HepG2 (cell line): ENCODE results near the gene ANKRD35. TPM values are rescaled to one million over a fixed set of nuclear protein-coding genes. Genes with fewer than 3 reads are reported as not detected.

Experiments used
- PRMT3 ChIP-seq: sonication (generic); formaldehyde crosslinking; IDR thresholded peaks from 2 replicates; pipeline ENCODE4 v1.8.1; 2022; ENCODE audit warnings: low read depth, mild to moderate bottlenecking, moderate library complexity, missing genetic modification reagents, borderline replicate concordance
- ZNF841 ChIP-seq: sonication (generic); formaldehyde crosslinking; IDR thresholded peaks from 2 replicates; pipeline ENCODE4 v1.8.1; 2023; ENCODE audit warnings: missing genetic modification reagents, borderline replicate concordance
- polyA plus RNA-seq, 8 experiments: library from polyadenylated mRNA; depleted of rRNA in 3 of 8; stranded (reverse) in 7 of 8; unstranded in 1 of 8; fragments of >200 nt; fragmentation: Illumina TruSeq in 4 of 8; extraction: Trizol in 4 of 8; gene quantifications; 2 replicates each; pipeline versions ENCODE4 v1.2.1 to v1.2.3, GENCODE V29; 2011 to 2016; ENCODE audit warnings: low read depth in 4 of 8, missing spikeins in 1 of 8, mixed read lengths in 1 of 8; ENCODE audit not compliant: insufficient read depth in 1 of 8
- total RNA-seq, 5 experiments: library from RNA; depleted of rRNA; stranded (reverse); fragments of >200 nt; fragmentation: Illumina TruSeq; extraction: Trizol; gene quantifications; 2 replicates each; pipeline ENCODE4 v1.2.3, GENCODE V29; 2016; ENCODE audit warnings: low read depth in 1 of 5
- TF ChIP-seq, protein P1 (sequence below): sonication (generic); formaldehyde crosslinking; IDR thresholded peaks from 2 replicates; pipeline ENCODE4 v1.5.1; 2020; ENCODE audit warnings: missing genetic modification reagents, mild to moderate bottlenecking, borderline replicate concordance
- TF ChIP-seq, protein P2 (sequence below): sonication (generic); formaldehyde crosslinking; IDR thresholded peaks from 2 replicates; pipeline ENCODE4 v1.8.1; 2023; ENCODE audit warnings: missing genetic modification reagents, inconsistent platforms, borderline replicate concordance
- TF ChIP-seq, protein P3 (sequence below): IDR thresholded peaks from 2 replicates; pipeline ENCODE4 v1.6.1; 2016
- TF ChIP-seq, protein P4 (sequence below): sonication (generic); formaldehyde crosslinking; IDR thresholded peaks from 2 replicates; pipeline ENCODE4 v1.4.0; 2020; ENCODE audit warnings: missing genetic modification reagents
- TF ChIP-seq, protein P5 (sequence below): sonication (generic); formaldehyde crosslinking; IDR thresholded peaks from 2 replicates; pipeline ENCODE4 v1.4.0; 2020; ENCODE audit warnings: mild to moderate bottlenecking, missing genetic modification reagents
- TF ChIP-seq, protein P6 (sequence below): sonication (generic); formaldehyde crosslinking; IDR thresholded peaks from 2 replicates; pipeline ENCODE4 v1.5.1; 2020; ENCODE audit warnings: mild to moderate bottlenecking, missing genetic modification reagents, borderline replicate concordance

ANKRD35 gene
- total and polyA plus RNA-seq, 2 of the 13 experiments (the other 11 are each of a cell fraction or from before 2014, with no cell fraction given) = 0.02 TPM; not detected in 1

DNA sequence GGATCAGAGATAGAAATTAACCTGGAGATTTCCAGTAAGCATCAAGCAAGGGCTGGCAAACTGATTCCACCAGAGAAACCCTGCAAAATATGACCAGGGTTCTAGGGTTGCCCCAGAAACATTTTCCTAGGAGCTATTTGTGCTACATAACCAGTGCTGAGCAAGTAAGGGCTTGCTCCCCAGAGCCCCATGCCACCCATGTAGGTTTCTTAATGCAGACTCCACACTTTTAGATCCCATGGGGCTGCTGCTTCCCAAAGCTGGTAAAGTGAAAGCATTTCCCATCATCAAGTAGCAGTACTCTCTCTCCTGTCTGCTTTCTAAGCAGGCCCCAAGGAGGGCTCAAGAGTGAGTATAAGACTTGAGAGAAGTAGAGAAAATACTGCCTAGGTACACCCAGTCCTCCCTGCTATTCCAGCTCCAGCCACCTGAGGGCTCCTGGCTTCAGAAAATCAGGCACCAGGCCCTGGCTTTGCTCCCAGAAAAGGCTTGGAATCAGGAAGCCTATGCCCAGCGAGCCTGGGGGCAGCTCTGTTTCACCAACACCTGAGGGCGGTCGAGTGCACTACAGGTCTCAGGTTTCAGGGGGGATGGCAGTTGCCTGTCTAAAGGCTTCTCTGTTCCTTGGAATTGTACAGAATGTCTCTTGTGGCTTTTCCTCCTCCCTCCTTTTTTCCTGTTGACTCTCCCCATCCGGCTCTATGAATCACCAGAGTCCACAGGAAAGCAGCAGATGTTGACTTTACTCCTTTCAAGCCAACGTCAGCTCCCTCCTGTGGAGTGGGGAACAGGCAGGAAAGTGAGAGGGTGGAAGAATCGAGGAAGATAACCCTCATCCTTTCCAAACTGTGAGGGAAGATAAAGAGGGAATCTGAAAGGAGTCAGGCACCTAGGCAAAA lies 6.2 kb upstream of the ANKRD35 start (continued):
- TF ChIP-seq, protein P1, sequence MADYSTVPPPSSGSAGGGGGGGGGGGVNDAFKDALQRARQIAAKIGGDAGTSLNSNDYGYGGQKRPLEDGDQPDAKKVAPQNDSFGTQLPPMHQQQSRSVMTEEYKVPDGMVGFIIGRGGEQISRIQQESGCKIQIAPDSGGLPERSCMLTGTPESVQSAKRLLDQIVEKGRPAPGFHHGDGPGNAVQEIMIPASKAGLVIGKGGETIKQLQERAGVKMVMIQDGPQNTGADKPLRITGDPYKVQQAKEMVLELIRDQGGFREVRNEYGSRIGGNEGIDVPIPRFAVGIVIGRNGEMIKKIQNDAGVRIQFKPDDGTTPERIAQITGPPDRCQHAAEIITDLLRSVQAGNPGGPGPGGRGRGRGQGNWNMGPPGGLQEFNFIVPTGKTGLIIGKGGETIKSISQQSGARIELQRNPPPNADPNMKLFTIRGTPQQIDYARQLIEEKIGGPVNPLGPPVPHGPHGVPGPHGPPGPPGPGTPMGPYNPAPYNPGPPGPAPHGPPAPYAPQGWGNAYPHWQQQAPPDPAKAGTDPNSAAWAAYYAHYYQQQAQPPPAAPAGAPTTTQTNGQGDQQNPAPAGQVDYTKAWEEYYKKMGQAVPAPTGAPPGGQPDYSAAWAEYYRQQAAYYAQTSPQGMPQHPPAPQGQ (CRISPR knock-in tag) = no peak
- TF ChIP-seq, protein P2, sequence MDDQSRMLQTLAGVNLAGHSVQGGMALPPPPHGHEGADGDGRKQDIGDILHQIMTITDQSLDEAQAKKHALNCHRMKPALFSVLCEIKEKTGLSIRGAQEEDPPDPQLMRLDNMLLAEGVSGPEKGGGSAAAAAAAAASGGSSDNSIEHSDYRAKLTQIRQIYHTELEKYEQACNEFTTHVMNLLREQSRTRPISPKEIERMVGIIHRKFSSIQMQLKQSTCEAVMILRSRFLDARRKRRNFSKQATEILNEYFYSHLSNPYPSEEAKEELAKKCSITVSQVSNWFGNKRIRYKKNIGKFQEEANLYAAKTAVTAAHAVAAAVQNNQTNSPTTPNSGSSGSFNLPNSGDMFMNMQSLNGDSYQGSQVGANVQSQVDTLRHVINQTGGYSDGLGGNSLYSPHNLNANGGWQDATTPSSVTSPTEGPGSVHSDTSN (CRISPR knock-in tag) = no peak
- TF ChIP-seq, protein P3, sequence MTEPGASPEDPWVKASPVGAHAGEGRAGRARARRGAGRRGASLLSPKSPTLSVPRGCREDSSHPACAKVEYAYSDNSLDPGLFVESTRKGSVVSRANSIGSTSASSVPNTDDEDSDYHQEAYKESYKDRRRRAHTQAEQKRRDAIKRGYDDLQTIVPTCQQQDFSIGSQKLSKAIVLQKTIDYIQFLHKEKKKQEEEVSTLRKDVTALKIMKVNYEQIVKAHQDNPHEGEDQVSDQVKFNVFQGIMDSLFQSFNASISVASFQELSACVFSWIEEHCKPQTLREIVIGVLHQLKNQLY = peak; percentile 28; the same call in 1 of the 2 replicates
- TF ChIP-seq ZNF841 (CRISPR knock-in tag) (no peak), PRMT3 (CRISPR knock-in tag) (peak; percentile 69; the same call in 1 of the 2 replicates)
- TF ChIP-seq, protein P4, sequence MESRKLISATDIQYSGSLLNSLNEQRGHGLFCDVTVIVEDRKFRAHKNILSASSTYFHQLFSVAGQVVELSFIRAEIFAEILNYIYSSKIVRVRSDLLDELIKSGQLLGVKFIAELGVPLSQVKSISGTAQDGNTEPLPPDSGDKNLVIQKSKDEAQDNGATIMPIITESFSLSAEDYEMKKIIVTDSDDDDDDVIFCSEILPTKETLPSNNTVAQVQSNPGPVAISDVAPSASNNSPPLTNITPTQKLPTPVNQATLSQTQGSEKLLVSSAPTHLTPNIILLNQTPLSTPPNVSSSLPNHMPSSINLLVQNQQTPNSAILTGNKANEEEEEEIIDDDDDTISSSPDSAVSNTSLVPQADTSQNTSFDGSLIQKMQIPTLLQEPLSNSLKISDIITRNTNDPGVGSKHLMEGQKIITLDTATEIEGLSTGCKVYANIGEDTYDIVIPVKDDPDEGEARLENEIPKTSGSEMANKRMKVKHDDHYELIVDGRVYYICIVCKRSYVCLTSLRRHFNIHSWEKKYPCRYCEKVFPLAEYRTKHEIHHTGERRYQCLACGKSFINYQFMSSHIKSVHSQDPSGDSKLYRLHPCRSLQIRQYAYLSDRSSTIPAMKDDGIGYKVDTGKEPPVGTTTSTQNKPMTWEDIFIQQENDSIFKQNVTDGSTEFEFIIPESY (CRISPR knock-in tag) = 0 out of 2 replicates have a peak, but pooled peaks have one; percentile 41
- TF ChIP-seq, protein P5, sequence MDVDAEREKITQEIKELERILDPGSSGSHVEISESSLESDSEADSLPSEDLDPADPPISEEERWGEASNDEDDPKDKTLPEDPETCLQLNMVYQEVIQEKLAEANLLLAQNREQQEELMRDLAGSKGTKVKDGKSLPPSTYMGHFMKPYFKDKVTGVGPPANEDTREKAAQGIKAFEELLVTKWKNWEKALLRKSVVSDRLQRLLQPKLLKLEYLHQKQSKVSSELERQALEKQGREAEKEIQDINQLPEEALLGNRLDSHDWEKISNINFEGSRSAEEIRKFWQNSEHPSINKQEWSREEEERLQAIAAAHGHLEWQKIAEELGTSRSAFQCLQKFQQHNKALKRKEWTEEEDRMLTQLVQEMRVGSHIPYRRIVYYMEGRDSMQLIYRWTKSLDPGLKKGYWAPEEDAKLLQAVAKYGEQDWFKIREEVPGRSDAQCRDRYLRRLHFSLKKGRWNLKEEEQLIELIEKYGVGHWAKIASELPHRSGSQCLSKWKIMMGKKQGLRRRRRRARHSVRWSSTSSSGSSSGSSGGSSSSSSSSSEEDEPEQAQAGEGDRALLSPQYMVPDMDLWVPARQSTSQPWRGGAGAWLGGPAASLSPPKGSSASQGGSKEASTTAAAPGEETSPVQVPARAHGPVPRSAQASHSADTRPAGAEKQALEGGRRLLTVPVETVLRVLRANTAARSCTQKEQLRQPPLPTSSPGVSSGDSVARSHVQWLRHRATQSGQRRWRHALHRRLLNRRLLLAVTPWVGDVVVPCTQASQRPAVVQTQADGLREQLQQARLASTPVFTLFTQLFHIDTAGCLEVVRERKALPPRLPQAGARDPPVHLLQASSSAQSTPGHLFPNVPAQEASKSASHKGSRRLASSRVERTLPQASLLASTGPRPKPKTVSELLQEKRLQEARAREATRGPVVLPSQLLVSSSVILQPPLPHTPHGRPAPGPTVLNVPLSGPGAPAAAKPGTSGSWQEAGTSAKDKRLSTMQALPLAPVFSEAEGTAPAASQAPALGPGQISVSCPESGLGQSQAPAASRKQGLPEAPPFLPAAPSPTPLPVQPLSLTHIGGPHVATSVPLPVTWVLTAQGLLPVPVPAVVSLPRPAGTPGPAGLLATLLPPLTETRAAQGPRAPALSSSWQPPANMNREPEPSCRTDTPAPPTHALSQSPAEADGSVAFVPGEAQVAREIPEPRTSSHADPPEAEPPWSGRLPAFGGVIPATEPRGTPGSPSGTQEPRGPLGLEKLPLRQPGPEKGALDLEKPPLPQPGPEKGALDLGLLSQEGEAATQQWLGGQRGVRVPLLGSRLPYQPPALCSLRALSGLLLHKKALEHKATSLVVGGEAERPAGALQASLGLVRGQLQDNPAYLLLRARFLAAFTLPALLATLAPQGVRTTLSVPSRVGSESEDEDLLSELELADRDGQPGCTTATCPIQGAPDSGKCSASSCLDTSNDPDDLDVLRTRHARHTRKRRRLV (CRISPR knock-in tag) = peak; percentile 83; the same call in 1 of the 2 replicates
- TF ChIP-seq, protein P6, sequence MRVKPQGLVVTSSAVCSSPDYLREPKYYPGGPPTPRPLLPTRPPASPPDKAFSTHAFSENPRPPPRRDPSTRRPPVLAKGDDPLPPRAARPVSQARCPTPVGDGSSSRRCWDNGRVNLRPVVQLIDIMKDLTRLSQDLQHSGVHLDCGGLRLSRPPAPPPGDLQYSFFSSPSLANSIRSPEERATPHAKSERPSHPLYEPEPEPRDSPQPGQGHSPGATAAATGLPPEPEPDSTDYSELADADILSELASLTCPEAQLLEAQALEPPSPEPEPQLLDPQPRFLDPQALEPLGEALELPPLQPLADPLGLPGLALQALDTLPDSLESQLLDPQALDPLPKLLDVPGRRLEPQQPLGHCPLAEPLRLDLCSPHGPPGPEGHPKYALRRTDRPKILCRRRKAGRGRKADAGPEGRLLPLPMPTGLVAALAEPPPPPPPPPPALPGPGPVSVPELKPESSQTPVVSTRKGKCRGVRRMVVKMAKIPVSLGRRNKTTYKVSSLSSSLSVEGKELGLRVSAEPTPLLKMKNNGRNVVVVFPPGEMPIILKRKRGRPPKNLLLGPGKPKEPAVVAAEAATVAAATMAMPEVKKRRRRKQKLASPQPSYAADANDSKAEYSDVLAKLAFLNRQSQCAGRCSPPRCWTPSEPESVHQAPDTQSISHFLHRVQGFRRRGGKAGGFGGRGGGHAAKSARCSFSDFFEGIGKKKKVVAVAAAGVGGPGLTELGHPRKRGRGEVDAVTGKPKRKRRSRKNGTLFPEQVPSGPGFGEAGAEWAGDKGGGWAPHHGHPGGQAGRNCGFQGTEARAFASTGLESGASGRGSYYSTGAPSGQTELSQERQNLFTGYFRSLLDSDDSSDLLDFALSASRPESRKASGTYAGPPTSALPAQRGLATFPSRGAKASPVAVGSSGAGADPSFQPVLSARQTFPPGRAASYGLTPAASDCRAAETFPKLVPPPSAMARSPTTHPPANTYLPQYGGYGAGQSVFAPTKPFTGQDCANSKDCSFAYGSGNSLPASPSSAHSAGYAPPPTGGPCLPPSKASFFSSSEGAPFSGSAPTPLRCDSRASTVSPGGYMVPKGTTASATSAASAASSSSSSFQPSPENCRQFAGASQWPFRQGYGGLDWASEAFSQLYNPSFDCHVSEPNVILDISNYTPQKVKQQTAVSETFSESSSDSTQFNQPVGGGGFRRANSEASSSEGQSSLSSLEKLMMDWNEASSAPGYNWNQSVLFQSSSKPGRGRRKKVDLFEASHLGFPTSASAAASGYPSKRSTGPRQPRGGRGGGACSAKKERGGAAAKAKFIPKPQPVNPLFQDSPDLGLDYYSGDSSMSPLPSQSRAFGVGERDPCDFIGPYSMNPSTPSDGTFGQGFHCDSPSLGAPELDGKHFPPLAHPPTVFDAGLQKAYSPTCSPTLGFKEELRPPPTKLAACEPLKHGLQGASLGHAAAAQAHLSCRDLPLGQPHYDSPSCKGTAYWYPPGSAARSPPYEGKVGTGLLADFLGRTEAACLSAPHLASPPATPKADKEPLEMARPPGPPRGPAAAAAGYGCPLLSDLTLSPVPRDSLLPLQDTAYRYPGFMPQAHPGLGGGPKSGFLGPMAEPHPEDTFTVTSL (CRISPR knock-in tag) = peak; percentile 84; the same call in 1 of the 2 replicates
